ENCODE results near the gene SORCS2. TPM values are rescaled to one million over a fixed set of nuclear protein-coding genes. Genes with fewer than 3 reads are reported as not detected.

The SORCS2 gene
- polyA plus RNA-seq, 1 of the 3 experiments (the other 2 are of a cell fraction), result 1.6 TPM

- ChIA-PET CTCF (interaction anchor here (3.0 kb wide), 1 partner anchor 11 kb away, joined by 13 read pairs; no protein-coding TSS in a partner anchor), POLR2A (no interaction called here)
- TF ChIP-seq CHD2 (IDR thresholded peaks at IDR 0.05; ENCODE audit: low read length, partially characterized antibody) (no peak), POLR2AphosphoS5 (IDR thresholded peaks at IDR 0.05; ENCODE audit: low read depth, low read length) (no peak)
- no peaks in the 10 kb centered on the region for H3K27me3 ChIP-seq (ENCODE audit: insufficient read depth)
- no peaks in the 10 kb centered on the region for H4K20me1 ChIP-seq (ENCODE audit: insufficient read depth)
- H3K79me2 ChIP-seq (ENCODE audit: insufficient read depth), result no peaks in the 10 kb centered on the region
- H3K36me3 ChIP-seq (replicated peaks in 1 of 2; ENCODE audit: control insufficient read depth in 1 of 2, insufficient read depth in 2 of 2, low read length in 1 of 2), result no peaks in the 10 kb centered on the region
- WGBS (ENCODE audit: low lambda C conversion rate), result 73% methylated on average over 4 of the region's 6 CpGs
- H3K4me2 ChIP-seq, result no peak overlapping the region
- H3K9me3 ChIP-seq, result no peaks in the 10 kb centered on the region
- H3K27ac ChIP-seq (ENCODE audit: low read depth in 2 of 2, low read length in 1 of 2), result no peak overlapping the region
- no peak overlapping the region for H3K4me3 ChIP-seq (ENCODE audit: low read depth in 2 of 2, low read length in 1 of 2)
- H3K9ac ChIP-seq, result no peak overlapping the region
- H3K9me2 ChIP-seq, result no peaks in the 10 kb centered on the region
- no peaks in the 10 kb centered on the region for H3F3A ChIP-seq (replicated peaks; ENCODE audit: insufficient read depth)
- no peaks in the 10 kb centered on the region; a peak in 1 of 4 replicates for H3K4me1 ChIP-seq (ENCODE audit: control insufficient read depth in 1 of 2, insufficient read depth in 2 of 2, low read depth in 1 of 2, low read length in 1 of 2)
- DNase-seq, result no peak
- no peak overlapping the region for H2AFZ ChIP-seq (ENCODE audit: low read depth)
These were observed 517.1 kb downstream of the SORCS2 start for GRCh38 chr4:7709431-7709830.

- Histone ChIP-seq H3K27ac (ENCODE audit: low read depth in 2 of 2, low read length in 1 of 2) (no peak overlapping the region), H3K9me2 (no peaks in the 10 kb centered on the region), H3K4me1 (ENCODE audit: control insufficient read depth in 1 of 2, insufficient read depth in 2 of 2, low read depth in 1 of 2, low read length in 1 of 2) (no peaks in the 10 kb centered on the region; a peak in 1 of 4 replicates), H3K36me3 (replicated peaks in 1 of 2; ENCODE audit: control insufficient read depth in 1 of 2, insufficient read depth in 2 of 2, low read length in 1 of 2) (no peaks in the 10 kb centered on the region), H4K20me1 (ENCODE audit: insufficient read depth) (no peaks in the 10 kb centered on the region), H3K27me3 (ENCODE audit: insufficient read depth) (no peaks in the 10 kb centered on the region), H3F3A (replicated peaks; ENCODE audit: insufficient read depth) (no peaks in the 10 kb centered on the region), H3K4me3 (ENCODE audit: low read depth in 2 of 2, low read length in 1 of 2) (no peak overlapping the region), H3K4me2 (no peak overlapping the region), H2AFZ (ENCODE audit: low read depth) (no peak overlapping the region), H3K9me3 (no peaks in the 10 kb centered on the region), H3K79me2 (ENCODE audit: insufficient read depth) (no peaks in the 10 kb centered on the region), H3K9ac (no peak overlapping the region)
- no peak for DNase-seq
- ChIA-PET CTCF (interaction anchor here (3.0 kb wide), 1 partner anchor 10 kb away, joined by 13 read pairs; no protein-coding TSS in a partner anchor), POLR2A (no interaction called here)
- TF ChIP-seq FOXJ3 (CRISPR knock-in tag; IDR thresholded peaks at IDR 0.05) (no peak), GABPA (IDR thresholded peaks at IDR 0.05; ENCODE audit: low read depth) (no peak), TEAD4 (IDR thresholded peaks at IDR 0.05; ENCODE audit: borderline replicate concordance, insufficient read depth) (no peak), SMC3 (IDR thresholded peaks at IDR 0.05; ENCODE audit: low read depth, low read length) (no peak), USF1 (IDR thresholded peaks at IDR 0.05; ENCODE audit: borderline replicate concordance, low read depth) (no peak), RFX5 (IDR thresholded peaks at IDR 0.05; ENCODE audit: low read length) (no peak), TCF12 (IDR thresholded peaks at IDR 0.05) (no peak)
- 86% methylated on average over 8 of the region's 11 CpGs for WGBS (ENCODE audit: low lambda C conversion rate)
These were observed 517.8 kb downstream of the SORCS2 start for GRCh38 chr4:7710126-7710525.

- 93% methylated on average over 21 of the region's 21 CpGs for WGBS (ENCODE audit: low lambda C conversion rate)
These were observed 518.4 kb downstream of the SORCS2 start for GRCh38 chr4:7710576-7711306.

More at GRCh38 chr4:7710576-7711306, 518.4 kb downstream of the SORCS2 start:
- no peaks in the 10 kb centered on the region for H3K9me3 ChIP-seq
- DNase-seq, result no peak
- no peaks in the 10 kb centered on the region; a peak in 1 of 4 replicates for H3K4me1 ChIP-seq (ENCODE audit: control insufficient read depth in 1 of 2, insufficient read depth in 2 of 2, low read depth in 1 of 2, low read length in 1 of 2)
- TF ChIP-seq YY1 (IDR thresholded peaks at IDR 0.05; ENCODE audit: low read depth) (no peak), IRF3 (IDR thresholded peaks at IDR 0.05; ENCODE audit: low read depth, low read length) (no peak)
- no peak overlapping the region for H3K9ac ChIP-seq
- H3K27me3 ChIP-seq (ENCODE audit: insufficient read depth), result no peaks in the 10 kb centered on the region
- no peaks in the 10 kb centered on the region for H4K20me1 ChIP-seq (ENCODE audit: insufficient read depth)
- no peak overlapping the region for H3K4me2 ChIP-seq
- POLR2A ChIA-PET, result no interaction called here
- H3F3A ChIP-seq (replicated peaks; ENCODE audit: insufficient read depth), result no peaks in the 10 kb centered on the region
- CTCF ChIA-PET, result interaction anchor here (0.9 to 3.0 kb wide), 2 partner anchors 9 to 414 kb away, joined by 3 to 13 read pairs; no protein-coding TSS in a partner anchor
- H3K27ac ChIP-seq (ENCODE audit: low read depth in 2 of 2, low read length in 1 of 2), result no peak overlapping the region
- H3K4me3 ChIP-seq (ENCODE audit: low read depth in 2 of 2, low read length in 1 of 2), result no peak overlapping the region
- no peaks in the 10 kb centered on the region for H3K9me2 ChIP-seq
- no peak overlapping the region for H2AFZ ChIP-seq (ENCODE audit: low read depth)
- no peaks in the 10 kb centered on the region for H3K36me3 ChIP-seq (replicated peaks in 1 of 2; ENCODE audit: control insufficient read depth in 1 of 2, insufficient read depth in 2 of 2, low read length in 1 of 2)
- H3K79me2 ChIP-seq (ENCODE audit: insufficient read depth), result no peaks in the 10 kb centered on the region

Measured in SK-N-SH (cell line).